22Rv1 (cell line): ENCODE results near the gene C11orf21.

Experiments
- H3K27ac ChIP-seq: fragments of 450-650 bp; 2 replicates; pipeline ENCODE4 v1.5.1; 2017
- ZFX ChIP-seq: fragments of 450-650 bp; IDR thresholded peaks from 2 replicates; pipeline ENCODE4 v1.6.1; 2017; ENCODE audit warnings: antibody characterized with exemption, borderline replicate concordance
- TF ChIP-seq, protein P1 (sequence below): fragments of 450-650 bp; IDR thresholded peaks from 2 replicates; pipeline ENCODE4 v1.5.1; 2017; ENCODE audit warnings: mild to moderate bottlenecking

The C11orf21 gene

DNA sequence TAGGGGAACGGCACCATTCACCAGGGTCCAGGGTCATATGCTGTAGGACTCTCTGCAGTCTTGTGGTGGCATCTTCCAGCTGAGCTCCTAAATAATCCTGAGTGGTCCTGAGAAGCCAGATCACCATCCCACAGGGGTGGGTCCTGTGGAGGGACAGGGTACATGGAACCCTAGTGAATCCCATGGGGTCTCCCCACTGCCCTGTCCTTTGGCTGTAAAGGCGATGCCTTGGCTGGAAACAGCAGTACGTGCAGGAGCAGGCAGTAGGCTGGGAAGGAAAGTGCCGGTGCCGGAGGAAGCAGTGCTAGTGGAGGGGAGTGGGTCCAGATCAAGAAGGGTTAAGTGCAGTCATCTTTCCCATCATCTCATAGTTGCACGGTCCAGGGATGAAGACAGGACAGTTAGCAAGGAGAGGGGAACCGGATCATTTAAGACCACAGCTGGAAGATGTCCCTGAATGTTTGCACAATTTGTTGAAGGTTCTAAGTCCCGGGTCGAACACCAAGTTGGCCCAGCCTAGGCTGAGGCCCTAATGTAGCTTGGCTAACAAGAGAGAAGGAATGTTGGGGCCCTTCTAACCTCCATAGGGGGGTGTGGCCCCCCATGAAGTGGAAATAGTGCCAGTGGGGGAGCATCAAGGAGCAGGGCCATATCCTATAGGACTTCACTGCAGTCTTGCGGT is 18.2 kb upstream of the C11orf21 start:
- H3K27ac ChIP-seq = no peak overlapping the region
- TF ChIP-seq, protein P1, sequence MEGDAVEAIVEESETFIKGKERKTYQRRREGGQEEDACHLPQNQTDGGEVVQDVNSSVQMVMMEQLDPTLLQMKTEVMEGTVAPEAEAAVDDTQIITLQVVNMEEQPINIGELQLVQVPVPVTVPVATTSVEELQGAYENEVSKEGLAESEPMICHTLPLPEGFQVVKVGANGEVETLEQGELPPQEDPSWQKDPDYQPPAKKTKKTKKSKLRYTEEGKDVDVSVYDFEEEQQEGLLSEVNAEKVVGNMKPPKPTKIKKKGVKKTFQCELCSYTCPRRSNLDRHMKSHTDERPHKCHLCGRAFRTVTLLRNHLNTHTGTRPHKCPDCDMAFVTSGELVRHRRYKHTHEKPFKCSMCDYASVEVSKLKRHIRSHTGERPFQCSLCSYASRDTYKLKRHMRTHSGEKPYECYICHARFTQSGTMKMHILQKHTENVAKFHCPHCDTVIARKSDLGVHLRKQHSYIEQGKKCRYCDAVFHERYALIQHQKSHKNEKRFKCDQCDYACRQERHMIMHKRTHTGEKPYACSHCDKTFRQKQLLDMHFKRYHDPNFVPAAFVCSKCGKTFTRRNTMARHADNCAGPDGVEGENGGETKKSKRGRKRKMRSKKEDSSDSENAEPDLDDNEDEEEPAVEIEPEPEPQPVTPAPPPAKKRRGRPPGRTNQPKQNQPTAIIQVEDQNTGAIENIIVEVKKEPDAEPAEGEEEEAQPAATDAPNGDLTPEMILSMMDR = no peak
- no peak for TF ChIP-seq ZFX

DNA sequence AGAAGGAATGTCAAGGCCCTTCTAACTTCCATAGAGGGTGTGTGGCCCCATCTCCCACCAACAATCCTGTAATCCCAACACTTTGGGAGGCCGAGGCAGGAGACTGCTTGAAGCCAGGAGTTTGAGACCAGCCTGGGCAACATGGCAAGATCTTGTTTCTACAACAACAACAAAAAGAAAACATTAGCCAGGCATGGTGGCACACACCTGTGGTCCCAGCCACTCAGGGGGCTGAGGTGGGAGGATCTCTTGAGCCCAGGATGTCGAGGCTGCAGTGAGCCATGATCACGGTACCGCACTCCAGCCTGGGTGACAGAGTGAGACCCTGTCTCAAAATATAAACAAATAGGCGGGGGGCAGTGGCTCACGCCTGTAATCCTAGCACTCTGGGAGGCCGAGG is 17.0 kb upstream of the C11orf21 start:
- TF ChIP-seq, protein P1 = no peak
- no peak for TF ChIP-seq ZFX
- no peak overlapping the region for H3K27ac ChIP-seq

DNA sequence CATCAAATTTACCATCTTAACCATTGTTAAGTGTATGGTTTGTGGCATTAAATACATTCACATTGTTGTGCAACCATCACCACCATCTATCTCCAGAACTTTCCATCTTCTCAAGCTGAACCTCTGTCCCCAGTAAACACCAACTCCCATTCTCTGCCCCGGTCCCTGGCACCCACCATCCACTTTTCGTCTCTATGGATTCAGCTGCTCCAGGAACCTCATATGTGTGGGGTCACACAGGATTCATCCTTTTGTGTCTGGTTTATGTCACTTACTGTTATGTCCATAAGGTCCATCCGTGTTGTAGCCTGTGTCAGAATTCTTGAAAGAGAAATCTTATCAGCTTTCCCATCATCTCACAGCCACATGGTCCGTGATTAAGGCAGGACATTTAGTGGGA is 16.4 kb upstream of the C11orf21 start:
- no peak overlapping the region for H3K27ac ChIP-seq
- TF ChIP-seq ZFX = no peak
- TF ChIP-seq, protein P1 = no peak

DNA sequence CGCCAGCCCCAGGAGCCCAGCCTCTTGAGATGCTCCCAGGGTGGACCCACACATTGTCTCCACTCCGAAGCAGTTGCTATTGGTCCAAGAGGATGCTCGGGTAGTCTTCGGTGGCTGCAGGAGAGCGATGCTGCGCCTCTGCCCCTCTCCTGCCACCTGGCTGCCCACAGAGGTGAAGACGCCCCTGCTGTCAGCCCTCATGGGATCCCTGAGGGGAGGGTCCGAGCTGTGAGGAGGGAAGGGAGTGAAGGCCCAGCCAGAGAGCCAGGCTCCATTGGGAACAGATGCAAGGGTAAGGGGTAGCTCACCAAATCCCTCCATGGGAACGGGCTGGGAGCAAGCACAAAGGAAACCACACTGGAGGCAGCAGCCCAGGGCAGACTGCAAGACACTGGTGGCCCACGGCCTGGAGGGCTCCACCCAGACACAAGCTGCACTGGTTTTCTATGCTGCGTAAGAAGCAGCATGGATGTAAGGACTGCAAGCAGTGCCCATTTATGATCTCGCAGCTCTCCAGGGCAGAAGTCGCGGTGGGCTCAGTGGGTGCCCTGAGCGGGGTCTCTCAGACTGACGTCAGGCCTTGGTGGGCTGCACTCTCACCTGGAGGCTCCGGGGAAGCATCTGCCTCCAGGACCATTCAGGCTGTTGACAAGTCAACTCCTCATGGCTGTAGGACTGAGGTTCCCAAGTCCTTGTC is 15.8 kb upstream of the C11orf21 start:
- TF ChIP-seq, protein P1 = no peak
- TF ChIP-seq ZFX = no peak
- no peak overlapping the region for H3K27ac ChIP-seq

DNA sequence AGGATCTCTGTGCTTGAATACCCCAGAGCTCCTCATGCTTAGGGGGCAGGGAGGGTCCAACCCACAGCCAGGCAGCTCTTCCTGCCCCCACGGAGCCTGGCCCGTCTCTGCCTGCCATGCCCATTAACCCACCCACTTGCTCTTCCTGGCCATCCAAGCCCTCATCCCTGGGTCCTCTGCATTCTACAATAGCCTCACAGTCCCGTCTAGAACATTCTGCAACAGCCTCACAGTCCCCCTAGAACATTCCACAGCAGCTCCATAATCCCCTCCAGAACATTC is 15.2 kb upstream of the C11orf21 start:
- H3K27ac ChIP-seq = no peak overlapping the region
- TF ChIP-seq, protein P1 = no peak
- no peak for TF ChIP-seq ZFX

DNA sequence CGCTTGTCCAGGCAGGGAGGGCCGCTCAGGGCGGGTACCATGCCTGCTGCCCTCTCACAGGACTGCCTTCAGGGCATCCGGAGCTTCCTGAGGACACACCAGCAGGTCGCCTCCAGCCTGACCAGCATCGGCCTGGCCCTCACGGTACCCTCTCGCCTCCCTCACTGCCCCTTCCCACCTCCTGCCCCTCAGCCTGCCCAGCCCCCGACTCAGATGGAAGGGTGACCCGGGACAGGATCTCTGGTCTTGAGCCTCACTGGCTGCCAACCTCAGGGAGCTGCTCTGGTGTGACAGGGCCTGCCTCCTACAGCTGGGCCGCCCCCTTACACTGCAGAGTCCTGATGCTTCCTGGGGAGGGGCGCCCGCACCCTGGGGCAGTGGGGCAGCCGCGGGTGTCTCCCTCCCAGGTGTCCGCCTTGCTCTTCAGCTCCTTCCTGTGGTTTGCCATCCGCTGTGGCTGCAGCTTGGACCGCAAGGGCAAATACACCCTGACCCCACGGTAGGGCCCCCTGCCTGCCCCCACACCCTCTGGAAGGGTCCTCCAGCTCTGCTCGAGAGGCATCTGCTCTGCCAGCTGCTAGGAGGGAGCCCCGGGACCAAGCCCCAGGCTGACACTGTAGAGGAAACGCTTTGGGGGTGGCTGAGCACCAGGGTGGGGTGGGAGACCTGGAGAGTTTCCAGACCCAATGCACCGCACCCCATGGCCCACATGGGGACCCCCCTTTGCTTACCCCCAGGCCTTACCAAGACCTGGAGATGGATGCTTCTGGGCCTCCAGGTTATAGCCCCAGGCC is 14.6 kb upstream of the C11orf21 start:
- TF ChIP-seq, protein P1 = no peak
- TF ChIP-seq ZFX = no peak
- H3K27ac ChIP-seq = no peak overlapping the region
